Measurements from ENCODE around the gene SGCB. TPM values are rescaled to one million over a fixed set of nuclear protein-coding genes. Genes with fewer than 3 reads are reported as not detected.

Gene SGCB
- total RNA-seq, 1 experiment from 2014 or later: 17.3 TPM

DNA sequence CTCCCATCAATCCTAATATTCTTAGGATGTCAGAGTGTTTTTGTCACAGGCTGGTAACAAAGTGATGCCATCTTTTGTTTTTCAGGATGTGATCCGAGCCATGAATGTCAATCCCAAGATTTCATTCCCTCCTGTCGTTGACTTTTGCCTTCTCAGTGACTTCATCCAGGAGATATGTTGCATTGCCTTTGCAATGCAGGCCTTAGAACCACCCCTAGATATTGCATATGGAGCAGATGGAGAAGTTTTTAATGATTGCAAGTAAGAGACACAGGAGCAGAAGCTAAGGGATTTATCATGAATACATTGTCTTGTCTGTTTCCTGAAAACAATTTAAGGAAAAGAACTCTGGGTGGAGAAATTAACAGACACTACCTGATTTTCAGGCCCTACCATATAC is 41.6 kb upstream of the SGCB start:
- no peak overlapping the region for H2AFZ ChIP-seq (ENCODE audit: low read length)
- ChIA-PET CTCF (no interaction called here), POLR2A (ENCODE audit: unreplicated experiment) (no interaction called here)
- peaks cover 21% of the 10 kb centered on the region; the same call in 1 of the 2 replicates for H3K27me3 ChIP-seq (ENCODE audit: low read length)
- no peak for ATAC-seq
- no peak overlapping the region for H3K4me3 ChIP-seq (ENCODE audit: low read length)
- no peaks in the 10 kb centered on the region for H3K9me3 ChIP-seq (ENCODE audit: low read length)
- H3K4me2 ChIP-seq (ENCODE audit: low read length): no peak overlapping the region
- TF ChIP-seq EZH2 (IDR thresholded peaks at IDR 0.05; ENCODE audit: low read length, unreplicated experiment) (no peak), EZH2phosphoT487 (IDR thresholded peaks at IDR 0.05; ENCODE audit: borderline replicate concordance, low read length) (no peak)
- TF ChIP-seq, protein P1, sequence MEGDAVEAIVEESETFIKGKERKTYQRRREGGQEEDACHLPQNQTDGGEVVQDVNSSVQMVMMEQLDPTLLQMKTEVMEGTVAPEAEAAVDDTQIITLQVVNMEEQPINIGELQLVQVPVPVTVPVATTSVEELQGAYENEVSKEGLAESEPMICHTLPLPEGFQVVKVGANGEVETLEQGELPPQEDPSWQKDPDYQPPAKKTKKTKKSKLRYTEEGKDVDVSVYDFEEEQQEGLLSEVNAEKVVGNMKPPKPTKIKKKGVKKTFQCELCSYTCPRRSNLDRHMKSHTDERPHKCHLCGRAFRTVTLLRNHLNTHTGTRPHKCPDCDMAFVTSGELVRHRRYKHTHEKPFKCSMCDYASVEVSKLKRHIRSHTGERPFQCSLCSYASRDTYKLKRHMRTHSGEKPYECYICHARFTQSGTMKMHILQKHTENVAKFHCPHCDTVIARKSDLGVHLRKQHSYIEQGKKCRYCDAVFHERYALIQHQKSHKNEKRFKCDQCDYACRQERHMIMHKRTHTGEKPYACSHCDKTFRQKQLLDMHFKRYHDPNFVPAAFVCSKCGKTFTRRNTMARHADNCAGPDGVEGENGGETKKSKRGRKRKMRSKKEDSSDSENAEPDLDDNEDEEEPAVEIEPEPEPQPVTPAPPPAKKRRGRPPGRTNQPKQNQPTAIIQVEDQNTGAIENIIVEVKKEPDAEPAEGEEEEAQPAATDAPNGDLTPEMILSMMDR (conservative IDR thresholded peaks at IDR 0.05; ENCODE audit: low read depth, low read length): no peak
- H4K20me1 ChIP-seq (ENCODE audit: low read length): no peaks in the 10 kb centered on the region
- no peak overlapping the region for H3K27ac ChIP-seq (ENCODE audit: low read length)
- H3K9ac ChIP-seq (ENCODE audit: low read length): no peak overlapping the region
- H3F3A ChIP-seq (ENCODE audit: low read length, unreplicated experiment): no peaks in the 10 kb centered on the region
- no peaks in the 10 kb centered on the region for H3K36me3 ChIP-seq (ENCODE audit: low read depth, low read length)
- no peaks in the 10 kb centered on the region for H3K9me2 ChIP-seq (replicated peaks; ENCODE audit: low read length)
- no peak for DNase-seq
- BruUV-seq (replicated peaks): no TSS peak
- no peaks in the 10 kb centered on the region for H3K4me1 ChIP-seq (ENCODE audit: insufficient read depth, low read length)
- no peaks in the 10 kb centered on the region for H3K79me2 ChIP-seq (ENCODE audit: low read length)
- intact Hi-C loops (cut with micrococcal nuclease): no loop called here

- Histone ChIP-seq H2AFZ (ENCODE audit: low read length) (no peak overlapping the region), H3K9ac (ENCODE audit: low read length) (no peak overlapping the region)
- TF ChIP-seq, protein P1 (conservative IDR thresholded peaks at IDR 0.05; ENCODE audit: low read depth, low read length): no peak
- no peak for TF ChIP-seq EZH2 (IDR thresholded peaks at IDR 0.05; ENCODE audit: low read length, unreplicated experiment)
- no peak for TF ChIP-seq EZH2phosphoT487 (IDR thresholded peaks at IDR 0.05; ENCODE audit: borderline replicate concordance, low read length)
Measured at GRCh38 chr4:52076731-52077130, 38.6 kb upstream of the SGCB start.

GRCh38 chr4:52071791-52072546 is 33.9 kb upstream of the SGCB start:
- H3K4me3 ChIP-seq (ENCODE audit: low read length): no peak overlapping the region
- POLR2A ChIA-PET (ENCODE audit: unreplicated experiment): no interaction called here

More at GRCh38 chr4:52076731-52077130, 38.6 kb upstream of the SGCB start:
- ATAC-seq (no peak), DNase-seq (no peak)
- no peak overlapping the region for H3K27ac ChIP-seq (ENCODE audit: low read length)
- no peaks in the 10 kb centered on the region for H3F3A ChIP-seq (ENCODE audit: low read length, unreplicated experiment)
- no peaks in the 10 kb centered on the region for H3K9me3 ChIP-seq (ENCODE audit: low read length)
- BruUV-seq (replicated peaks): no TSS peak
- no peak overlapping the region for H3K4me2 ChIP-seq (ENCODE audit: low read length)
- no peaks in the 10 kb centered on the region; the same call in 1 of the 2 replicates for H3K9me2 ChIP-seq (replicated peaks; ENCODE audit: low read length)
- H3K36me3 ChIP-seq (ENCODE audit: low read depth, low read length): no peaks in the 10 kb centered on the region
- CTCF ChIA-PET: no interaction called here
- H3K79me2 ChIP-seq (ENCODE audit: low read length): no peaks in the 10 kb centered on the region
- H3K27me3 ChIP-seq (ENCODE audit: low read length): peaks cover 40% of the 10 kb centered on the region; the same call in 1 of the 2 replicates
- H3K4me3 ChIP-seq (ENCODE audit: low read length): no peak overlapping the region
- H4K20me1 ChIP-seq (ENCODE audit: low read length): no peaks in the 10 kb centered on the region
- POLR2A ChIA-PET (ENCODE audit: unreplicated experiment): no interaction called here
- H3K4me1 ChIP-seq (ENCODE audit: insufficient read depth, low read length): no peaks in the 10 kb centered on the region
- intact Hi-C loops (cut with micrococcal nuclease): no loop called here

More at GRCh38 chr4:52071791-52072546, 33.9 kb upstream of the SGCB start:
- CTCF ChIA-PET: no interaction called here
- TF ChIP-seq, protein P1 (conservative IDR thresholded peaks at IDR 0.05; ENCODE audit: low read depth, low read length): no peak
- ATAC-seq: no peak
- H3F3A ChIP-seq (ENCODE audit: low read length, unreplicated experiment): no peaks in the 10 kb centered on the region
- no peak overlapping the region for H3K27ac ChIP-seq (ENCODE audit: low read length)
- peaks cover 60% of the 10 kb centered on the region for H3K27me3 ChIP-seq (ENCODE audit: low read length)
- H3K9me2 ChIP-seq (replicated peaks; ENCODE audit: low read length): no peaks in the 10 kb centered on the region; the same call in 1 of the 2 replicates
- no peak for DNase-seq
- BruUV-seq (replicated peaks): no TSS peak
- no peaks in the 10 kb centered on the region for H3K9me3 ChIP-seq (ENCODE audit: low read length)
- no peaks in the 10 kb centered on the region for H3K4me1 ChIP-seq (ENCODE audit: insufficient read depth, low read length)
- no peaks in the 10 kb centered on the region for H4K20me1 ChIP-seq (ENCODE audit: low read length)
- no peaks in the 10 kb centered on the region for H3K36me3 ChIP-seq (ENCODE audit: low read depth, low read length)
- H2AFZ ChIP-seq (ENCODE audit: low read length): no peak overlapping the region
- intact Hi-C loops (cut with micrococcal nuclease): no loop called here
- no peak overlapping the region for H3K4me2 ChIP-seq (ENCODE audit: low read length)
- no peaks in the 10 kb centered on the region for H3K79me2 ChIP-seq (ENCODE audit: low read length)
- no peak overlapping the region for H3K9ac ChIP-seq (ENCODE audit: low read length)

Measured in PC-3 (cell line).